Mesenchymal stem cell (in vitro differentiated cells and primary cell): ENCODE data around the gene SLC35E1.

Experiments
- DNase-seq: peaks from one replicate; pipeline ENCODE4 v3.0.0-alpha.2; 2013
- H2AFZ ChIP-seq: one replicate; pipeline ENCODE4 v1.6.1; 2013; ENCODE audit warnings: low read depth, mild to moderate bottlenecking, control low read depth, inconsistent platforms, low read length, moderate library complexity
- H2AK5ac ChIP-seq: 2 replicates; pipeline ENCODE4 v1.6.1; 2013; ENCODE audit warnings: low read length, moderate library complexity, mild to moderate bottlenecking, inconsistent platforms; ENCODE audit not compliant: severe bottlenecking
- H2BK120ac ChIP-seq: one replicate; pipeline ENCODE4 v1.6.1; 2013; ENCODE audit warnings: low read depth, mild to moderate bottlenecking, inconsistent platforms, low read length, moderate library complexity
- H2BK12ac ChIP-seq, 2 experiments: one replicate each; pipeline ENCODE4 v1.6.1; 2013; ENCODE audit warnings: inconsistent platforms in 2 of 2, low read length in 2 of 2, mild to moderate bottlenecking in 2 of 2, moderate library complexity in 2 of 2, control low read depth in 1 of 2
- H2BK15ac ChIP-seq: one replicate; pipeline ENCODE4 v1.6.1; 2013; ENCODE audit warnings: mild to moderate bottlenecking, low read depth, inconsistent platforms; ENCODE audit not compliant: poor library complexity, severe bottlenecking
- H2BK5ac ChIP-seq: 2 replicates; pipeline ENCODE4 v1.6.1; 2013; ENCODE audit warnings: low read depth, mild to moderate bottlenecking, low read length, control low read depth, inconsistent platforms; ENCODE audit not compliant: poor library complexity, severe bottlenecking
- H3K14ac ChIP-seq, 2 experiments: one replicate each; pipeline ENCODE4 v1.6.1; 2013; ENCODE audit warnings: inconsistent platforms in 2 of 2, low read length in 2 of 2, control low read depth in 1 of 2, mild to moderate bottlenecking in 1 of 2, moderate library complexity in 1 of 2
- H3K18ac ChIP-seq, 2 experiments: one replicate each; pipeline ENCODE4 v1.6.1; 2013; ENCODE audit warnings: inconsistent platforms in 2 of 2, low read length in 2 of 2, control low read depth in 1 of 2, low read depth in 1 of 2, mild to moderate bottlenecking in 1 of 2
- H3K23ac ChIP-seq, 2 experiments: one replicate each; pipeline ENCODE4 v1.6.1; 2013; ENCODE audit warnings: inconsistent platforms in 2 of 2, low read length in 2 of 2, mild to moderate bottlenecking in 2 of 2, moderate library complexity in 2 of 2, control low read depth in 1 of 2
- H3K27ac ChIP-seq: 2 replicates; pipeline ENCODE4 v1.5.1; 2013; ENCODE audit warnings: mild to moderate bottlenecking, moderate library complexity, low read length, control low read depth, inconsistent platforms; ENCODE audit not compliant: poor library complexity, severe bottlenecking
- H3K27me3 ChIP-seq, 2 experiments: 2 replicates each; pipeline versions ENCODE4 v1.6.1 to v1.7.0; 2013; ENCODE audit warnings: low read length in 2 of 2, mild to moderate bottlenecking in 2 of 2, moderate library complexity in 2 of 2, control low read depth in 1 of 2, inconsistent platforms in 1 of 2; ENCODE audit not compliant: control insufficient read depth in 1 of 2, insufficient read depth in 1 of 2
- H3K36me3 ChIP-seq, 2 experiments: 2 replicates each; pipeline versions ENCODE4 v1.6.1 to v1.7.0; 2013; ENCODE audit warnings: low read length in 2 of 2, control low read depth in 1 of 2, inconsistent platforms in 1 of 2, low read depth in 1 of 2, mild to moderate bottlenecking in 1 of 2; ENCODE audit not compliant: insufficient read depth in 2 of 2, control insufficient read depth in 1 of 2
- H3K4ac ChIP-seq, 2 experiments: one replicate each; pipeline ENCODE4 v1.6.1; 2013; ENCODE audit warnings: inconsistent platforms in 2 of 2, low read length in 2 of 2, mild to moderate bottlenecking in 2 of 2, moderate library complexity in 2 of 2, control low read depth in 1 of 2, low read depth in 1 of 2
- H3K4me1 ChIP-seq: 2 replicates; pipeline ENCODE4 v1.6.1; 2013; ENCODE audit warnings: low read depth, low read length, control low read depth; ENCODE audit not compliant: control insufficient read depth, insufficient read depth
- H3K4me2 ChIP-seq: 2 replicates; pipeline ENCODE4 v1.6.1; 2013; ENCODE audit warnings: low read length, mild to moderate bottlenecking, inconsistent platforms; ENCODE audit not compliant: poor library complexity, severe bottlenecking
- H3K4me3 ChIP-seq, 2 experiments: 2 replicates each; pipeline versions ENCODE4 v1.5.1 to v1.7.0; 2013; ENCODE audit warnings: low read length in 2 of 2, mild to moderate bottlenecking in 2 of 2, control low read depth in 1 of 2, low read depth in 1 of 2; ENCODE audit not compliant: insufficient read depth in 1 of 2
- H3K79me1 ChIP-seq: replicated peaks from 2 replicates; pipeline ENCODE4 v1.6.1; 2013; ENCODE audit warnings: mild to moderate bottlenecking, control low read depth, low read length, inconsistent platforms; ENCODE audit not compliant: poor library complexity, severe bottlenecking
- H3K9ac ChIP-seq: 2 replicates; pipeline ENCODE4 v1.7.0; 2013; ENCODE audit warnings: mild to moderate bottlenecking, low read length, moderate library complexity
- H3K9me3 ChIP-seq: 2 replicates; pipeline ENCODE4 v1.7.0; 2013; ENCODE audit warnings: mild to moderate bottlenecking, low read length; ENCODE audit not compliant: control insufficient read depth
- H4K8ac ChIP-seq: one replicate; pipeline ENCODE4 v1.6.1; 2013; ENCODE audit warnings: inconsistent platforms, mild to moderate bottlenecking, low read length, moderate library complexity
- H4K91ac ChIP-seq: one replicate; pipeline ENCODE4 v1.6.1; 2013; ENCODE audit warnings: mild to moderate bottlenecking, low read length, inconsistent platforms
- WGBS: methylation state at CpG from one replicate; pipeline ENCODE4 v1.1.7; 2013; ENCODE audit warnings: mixed read lengths; 5-methylcytosine and 5-hydroxymethylcytosine counted together

The SLC35E1 gene

DNA sequence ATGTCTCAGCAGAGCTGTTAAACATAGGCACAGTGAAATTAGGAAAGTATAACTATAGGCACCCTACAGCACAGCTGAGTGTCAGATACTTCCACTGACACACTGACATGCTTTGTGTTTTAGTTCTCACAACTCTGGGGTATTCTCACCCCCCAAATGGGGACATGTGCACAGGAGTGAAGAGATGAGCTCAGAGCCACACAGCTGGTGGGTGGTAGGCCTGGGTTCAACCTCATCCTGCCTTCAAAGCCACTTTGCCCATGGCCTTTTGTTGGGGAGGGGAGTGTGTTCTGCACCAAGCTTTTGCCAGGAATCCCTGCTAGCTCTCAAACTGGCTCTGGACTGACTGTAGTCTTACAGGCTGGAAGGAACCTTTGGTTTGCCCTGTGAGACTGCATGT, 1.7 kb upstream of the SLC35E1 start:
- H2BK5ac ChIP-seq = no peak overlapping the region
- H4K91ac ChIP-seq = no peak overlapping the region
- no peak for DNase-seq
- H3K27me3 ChIP-seq = no peaks in the 10 kb centered on the region
- H2AK5ac ChIP-seq = no peak overlapping the region
- H3K14ac ChIP-seq = no peak overlapping the region
- H2BK15ac ChIP-seq = no peak overlapping the region
- H2AFZ ChIP-seq = no peak overlapping the region
- H3K27ac ChIP-seq = no peak overlapping the region
- H3K9me3 ChIP-seq = no peaks in the 10 kb centered on the region
- no peak overlapping the region for H3K4ac ChIP-seq
- no peak overlapping the region for H3K23ac ChIP-seq
- no peak overlapping the region for H2BK120ac ChIP-seq
- peak overlapping the region; percentile 23 for H3K4me2 ChIP-seq
- peak overlapping the region; percentile 98 for H3K9ac ChIP-seq
- H3K4me1 ChIP-seq = peaks cover 27% of the 10 kb centered on the region
- no peak overlapping the region for H4K8ac ChIP-seq
- peak overlapping the region in 1 of 2 experiments; percentile 100 for H3K4me3 ChIP-seq
- no peak overlapping the region for H3K18ac ChIP-seq
- H3K36me3 ChIP-seq = peaks cover 59 to 66% of the 10 kb centered on the region in 2 experiments
- H3K79me1 ChIP-seq = peaks cover 17% of the 10 kb centered on the region
- no peak overlapping the region for H2BK12ac ChIP-seq

DNA sequence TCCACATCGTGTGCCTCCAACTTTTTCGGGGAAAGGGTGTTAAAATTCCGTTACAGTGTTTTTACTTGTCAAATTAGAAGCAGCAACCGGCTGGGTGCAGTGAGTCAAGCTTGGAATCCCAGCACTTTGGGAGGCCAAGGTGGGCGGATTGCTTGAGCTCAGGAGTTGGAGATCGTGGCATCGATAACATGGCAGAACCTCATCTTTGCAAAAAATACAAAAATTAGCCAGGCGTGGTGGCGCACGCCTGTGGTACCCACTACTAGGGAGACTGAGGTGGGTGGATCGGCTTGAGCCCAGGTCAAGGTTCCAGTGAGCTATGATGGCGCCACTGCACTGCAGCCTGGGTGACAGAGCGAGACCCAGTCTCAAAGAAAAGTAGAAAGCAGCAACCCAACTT, 1.1 kb upstream of the SLC35E1 start:
- Histone ChIP-seq H3K36me3 (peaks cover 59 to 67% of the 10 kb centered on the region in 2 experiments), H3K18ac (no peak overlapping the region), H2BK5ac (no peak overlapping the region)

DNA sequence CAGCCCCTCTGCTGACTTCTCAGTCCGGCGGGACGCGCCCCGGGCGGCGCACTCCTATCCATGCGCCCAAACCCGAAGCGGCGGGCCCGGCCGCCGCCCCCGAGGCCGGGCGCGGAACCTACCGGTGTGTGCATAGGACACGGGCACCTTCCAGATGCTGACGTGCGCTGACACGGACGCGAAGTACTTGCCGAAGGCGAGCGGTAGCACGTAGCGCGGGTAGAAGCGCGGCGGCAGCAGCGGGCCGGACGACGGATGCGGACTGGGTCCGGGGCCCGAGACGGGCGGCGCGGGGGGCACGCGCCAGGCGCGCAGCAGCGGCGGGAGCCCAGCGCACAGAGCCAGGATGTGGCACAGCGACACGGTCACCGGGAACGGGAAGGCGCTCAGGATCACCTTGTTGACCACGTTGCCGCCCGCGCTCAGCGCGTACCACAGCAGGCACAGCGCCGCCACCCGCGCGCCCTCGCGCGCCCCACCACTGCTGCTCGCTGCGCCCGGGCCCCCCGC, 338 bp downstream of the SLC35E1 start:
- Histone ChIP-seq H3K4me1 (peaks cover 32% of the 10 kb centered on the region), H3K36me3 (peaks cover 58 to 67% of the 10 kb centered on the region in 2 experiments), H3K4me2 (peak overlapping the region; percentile 92), H3K27ac (no peak overlapping the region), H3K9ac (peak overlapping the region; percentile 93), H3K23ac (peak overlapping the region in 1 of 2 experiments; percentile 97), H3K9me3 (no peaks in the 10 kb centered on the region), H4K91ac (peak overlapping the region; percentile 89), H2BK12ac (peak overlapping the region; percentile 2 to 31), H2BK120ac (peak overlapping the region; percentile 29), H3K4ac (peak overlapping the region; percentile 35 to 77), H4K8ac (peak overlapping the region; percentile 81), H3K14ac (peak overlapping the region in 1 of 2 experiments; percentile 98), H2AFZ (peak overlapping the region; percentile 94), H3K79me1 (peaks cover 23% of the 10 kb centered on the region), H3K27me3 (no peaks in the 10 kb centered on the region), H2AK5ac (no peak overlapping the region), H2BK5ac (no peak overlapping the region), H2BK15ac (no peak overlapping the region), H3K4me3 (peak overlapping the region; percentile 89 to 97), H3K18ac (peak overlapping the region; percentile 91)
- peak; percentile 30 for DNase-seq
- under 1% methylated on average over 50 of the region's 75 CpGs for WGBS

More for the DNA sequence above, 1.1 kb upstream of the SLC35E1 start:
- H3K4ac ChIP-seq = no peak overlapping the region
- H3K27ac ChIP-seq = no peak overlapping the region
- peak overlapping the region; percentile 91 for H3K4me2 ChIP-seq
- H3K79me1 ChIP-seq = peaks cover 15% of the 10 kb centered on the region
- H3K27me3 ChIP-seq = no peaks in the 10 kb centered on the region
- H3K23ac ChIP-seq = no peak overlapping the region
- no peak overlapping the region for H2BK12ac ChIP-seq
- no peaks in the 10 kb centered on the region for H3K9me3 ChIP-seq
- peaks cover 31% of the 10 kb centered on the region for H3K4me1 ChIP-seq
- H2BK15ac ChIP-seq = no peak overlapping the region
- no peak overlapping the region for H3K14ac ChIP-seq
- no peak overlapping the region for H2BK120ac ChIP-seq
- no peak overlapping the region for H2AK5ac ChIP-seq
- H2AFZ ChIP-seq = no peak overlapping the region
- WGBS = 70% methylated on average over 12 of the region's 13 CpGs
- H4K8ac ChIP-seq = no peak overlapping the region
- peak overlapping the region; percentile 34 to 100 for H3K4me3 ChIP-seq
- peak overlapping the region; percentile 98 for H3K9ac ChIP-seq
- DNase-seq = no peak
- H4K91ac ChIP-seq = no peak overlapping the region

DNA sequence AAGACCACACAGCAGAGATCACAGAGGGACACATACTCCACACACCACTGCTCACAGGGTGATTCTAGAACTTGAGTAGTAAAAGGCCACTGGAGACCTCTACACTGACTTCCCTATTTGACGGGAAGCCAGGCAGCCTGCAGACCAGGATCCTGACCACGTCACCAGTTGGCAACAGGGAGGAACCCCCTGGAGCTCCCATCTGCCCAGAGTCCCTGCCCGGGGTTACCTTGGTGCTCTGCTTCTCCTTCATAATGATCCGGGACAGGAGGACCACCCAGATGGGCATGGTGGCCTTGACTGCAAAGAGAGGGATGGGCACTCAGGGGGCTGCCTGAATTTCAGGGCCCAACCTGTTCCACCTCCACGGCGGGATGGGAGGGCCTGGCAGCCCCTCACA, 932 bp downstream of the SLC35E1 start:
- Histone ChIP-seq H2AFZ (no peak overlapping the region), H2BK12ac (no peak overlapping the region), H3K27ac (no peak overlapping the region), H3K4me2 (peak overlapping the region; percentile 92), H3K9me3 (no peaks in the 10 kb centered on the region), H3K9ac (peak overlapping the region; percentile 93), H3K36me3 (peaks cover 56 to 67% of the 10 kb centered on the region in 2 experiments), H3K14ac (no peak overlapping the region), H2BK5ac (no peak overlapping the region), H2BK15ac (no peak overlapping the region), H2BK120ac (no peak overlapping the region), H3K4ac (peak overlapping the region in 1 of 2 experiments; percentile 27), H3K4me1 (peaks cover 32% of the 10 kb centered on the region), H4K8ac (no peak overlapping the region), H3K27me3 (no peaks in the 10 kb centered on the region), H3K23ac (peak overlapping the region in 1 of 2 experiments; percentile 61), H2AK5ac (no peak overlapping the region), H3K79me1 (peaks cover 27% of the 10 kb centered on the region), H3K4me3 (peak overlapping the region; percentile 89 to 97), H4K91ac (no peak overlapping the region), H3K18ac (no peak overlapping the region)
- peak; percentile 51 for DNase-seq
- WGBS = 48% methylated on average over 6 of the region's 6 CpGs
